Gastrocnemius medialis (tissue), 4 donors: ENCODE measurements around the gene TPCN1.

Experiments used
- CTCF ChIP-seq, 5 experiments: fragments of 450-650 bp in 3 of 5; fragments of 200-600 bp in 2 of 5; sonication (generic) in 2 of 5; IDR thresholded peaks in 4 of 5; conservative IDR thresholded peaks in 1 of 5; 1 replicate in 4 of 5; 2 replicates in 1 of 5; pipeline ENCODE4 v1.5.1; 2016 to 2019; ENCODE audit warnings: antibody characterized with exemption in 5 of 5, mild to moderate bottlenecking in 3 of 5, moderate library complexity in 3 of 5
- POLR2A ChIP-seq, 2 donors: fragments of 450-650 bp; IDR thresholded peaks; one replicate each; pipeline ENCODE4 v1.6.1; 2017; ENCODE audit warnings: antibody characterized with exemption in 2 of 2, mild to moderate bottlenecking in 2 of 2, moderate library complexity in 2 of 2

GRCh38 chr12:113240395-113240794, 19.1 kb downstream of the TPCN1 start:
- TF ChIP-seq CTCF (IDR thresholded peaks at IDR 0.05 in 4 of 5, conservative IDR thresholded peaks at IDR 0.05 in 1 of 5) (no peak), POLR2A (IDR thresholded peaks at IDR 0.05) (no peak)
